HG02840 (cell line): ENCODE results near the gene HRH2.
"Not testable (repeated sequence)": the region's sequence is repeated elsewhere in the genome, so short reads cannot be mapped to it uniquely, and the experiment has no call there.

Experiments
- ATAC-seq: cut with Tn5 transposase; IDR thresholded peaks from one replicate; pipeline ENCODE4 v1.9.1; 2021; ENCODE audit warnings: mild to moderate bottlenecking, moderate library complexity, moderate number of reproducible peaks; ENCODE audit not compliant: unreplicated experiment, low FRiP score

The HRH2 gene

GRCh38 chr5:175753536-175754402 lies 95.9 kb downstream of the HRH2 start:
- no peak for ATAC-seq

- not testable (repeated sequence) for ATAC-seq
These were observed 102.1 kb downstream of the HRH2 start for GRCh38 chr5:175759991-175760390.
